ENCODE data around the gene PPARD. TPM values are rescaled to one million over a fixed set of nuclear protein-coding genes. Genes with fewer than 3 reads are reported as not detected.
A peak's percentile ranks its signal among the peaks of the same experiment; 100 is the strongest.

The PPARD gene
- total RNA-seq, 2 donors from 2014 or later = 10.9 to 11.5 TPM

- H3K4me3 Mint-ChIP-seq = no peak overlapping the region
- peaks cover 36% of the 10 kb centered on the region for H3K36me3 Mint-ChIP-seq (ENCODE audit: low read depth)
- no peak overlapping the region for H3K9ac ChIP-seq (ENCODE audit: extremely low read depth, low read length, poor library complexity, severe bottlenecking)
- TF ChIP-seq CTCF (conservative IDR thresholded peaks at IDR 0.05) = no peak
- H3K9me3 Mint-ChIP-seq = no peaks in the 10 kb centered on the region
- peaks cover 24% of the 10 kb centered on the region for H3K36me3 ChIP-seq (ENCODE audit: control insufficient read depth, insufficient read depth, low read length)
- no peaks in the 10 kb centered on the region for H3K4me1 ChIP-seq (ENCODE audit: control insufficient read depth, insufficient read depth, low read length)
- whole genome bisulfite sequencing, 2 experiments (ENCODE audit: insufficient coverage in 1 of 2, insufficient read length in 1 of 2) = 92 to 97% methylated on average over 6 to 8 of the region's 8 CpGs
- no peak overlapping the region for H3K27ac Mint-ChIP-seq
- DNase-seq = peak; percentile 39
- H3K27ac ChIP-seq (ENCODE audit: low read depth, low read length) = peak overlapping the region; percentile 57
- H3K27me3 Mint-ChIP-seq (ENCODE audit: insufficient read depth) = no peaks in the 10 kb centered on the region
- H3K4me1 Mint-ChIP-seq = peaks cover 5% of the 10 kb centered on the region
- no peak overlapping the region for H3K4me3 ChIP-seq (ENCODE audit: low read length)
- no peaks in the 10 kb centered on the region for H3K27me3 ChIP-seq (ENCODE audit: control insufficient read depth, insufficient read depth, low read length, poor library complexity, severe bottlenecking)
- H3K9me3 ChIP-seq (ENCODE audit: control insufficient read depth, low read length) = no peaks in the 10 kb centered on the region
Observed at GRCh38 chr6:35477028-35477427, 134.7 kb downstream of the PPARD start.

Small RNAs within 50 kb of the gene (microRNA-seq; reads per million reads assigned to microRNA genes)
- not detected for gene MIR7111 (ENCODE audit: borderline microRNAs expressed)

Other genes with a start within 250 kb of the PPARD start
- not detected for gene TCP11, start 201.2 kb upstream of the PPARD start, total RNA-seq
- under 1 TPM; 0.27 to 0.86 TPM for gene SCUBE3, start 128.6 kb upstream of the PPARD start, total RNA-seq
- 10 to 100 TPM; 39.0 to 42.9 TPM for gene ZNF76, start 82.8 kb upstream of the PPARD start, total RNA-seq
- gene DEF6, start 44.7 kb upstream of the PPARD start, total RNA-seq = 1 to 10 TPM; 6.3 to 6.8 TPM
- 10 to 100 TPM; 13.5 to 16.4 TPM for gene FANCE, start 109.8 kb downstream of the PPARD start, total RNA-seq
- gene RPL10A, start 125.8 kb downstream of the PPARD start, total RNA-seq = 1,000 to 10,000 TPM; 1,411 to 1,652 TPM
- gene TEAD3, start 154.5 kb downstream of the PPARD start, total RNA-seq = 10 to 100 TPM; 22.7 to 29.2 TPM
- 1 to 10 TPM in 1 of 2 donors, under 1 TPM in 1; 0.29 to 4.0 TPM for gene TULP1, start 170.3 kb downstream of the PPARD start, total RNA-seq